G401 (cell line): ENCODE data around the gene CFAP299. TPM values are rescaled to one million over a fixed set of nuclear protein-coding genes. Genes with fewer than 3 reads are reported as not detected.

Source experiments
- DNase-seq: peaks from one replicate; pipeline ENCODE4 v3.0.0-alpha.2; 2015; ENCODE audit warnings: low spot score
- in situ Hi-C: cut with HindIII; loops from 2 replicates; pipeline ENCODE4 v1.10.0; 2016; ENCODE audit warnings: low sequenced_read_pairs, mixed read lengths
- total RNA-seq: library from RNA; depleted of rRNA; stranded (reverse); fragments of >200 nt; shearing (Covaris generic); gene quantifications from 2 replicates; pipeline ENCODE4 v1.2.3, GENCODE V29; 2014

The CFAP299 gene
- total RNA-seq, 1 experiment from 2014 or later: 0.14 TPM

- in situ Hi-C loops: no loop called here
- no peak for DNase-seq
Observed at GRCh38 chr4:80840396-80840795, 504.9 kb downstream of the CFAP299 start.

- DNase-seq: no peak
- in situ Hi-C loops: no loop called here
Observed at GRCh38 chr4:80841587-80842281, 506.2 kb downstream of the CFAP299 start.

- no peak for DNase-seq
- in situ Hi-C loops: no loop called here
Observed at GRCh38 chr4:80846210-80846609, 510.7 kb downstream of the CFAP299 start.

GRCh38 chr4:80852061-80852460, 516.5 kb downstream of the CFAP299 start:
- DNase-seq: no peak
- in situ Hi-C loops: no loop called here

GRCh38 chr4:80873571-80873970, 538.0 kb downstream of the CFAP299 start:
- in situ Hi-C loops: no loop called here
- DNase-seq: no peak

GRCh38 chr4:80874979-80875378, 539.4 kb downstream of the CFAP299 start:
- in situ Hi-C loops: no loop called here
- no peak for DNase-seq

- DNase-seq: no peak
- in situ Hi-C loops: no loop called here
Observed at GRCh38 chr4:80875642-80876041, 540.1 kb downstream of the CFAP299 start.

- in situ Hi-C loops: no loop called here
- no peak for DNase-seq
Observed at GRCh38 chr4:80876810-80877209, 541.3 kb downstream of the CFAP299 start.

- in situ Hi-C loops: no loop called here
- DNase-seq: no peak
Observed at GRCh38 chr4:80878218-80878617, 542.7 kb downstream of the CFAP299 start.

- in situ Hi-C loops: no loop called here
- DNase-seq: no peak
Observed at GRCh38 chr4:80897537-80898303, 562.2 kb downstream of the CFAP299 start.

GRCh38 chr4:80900908-80901307, 565.4 kb downstream of the CFAP299 start:
- in situ Hi-C loops: no loop called here
- no peak for DNase-seq

- no peak for DNase-seq
- in situ Hi-C loops: no loop called here
Observed at GRCh38 chr4:80903020-80903419, 567.5 kb downstream of the CFAP299 start.

- DNase-seq: no peak
- in situ Hi-C loops: no loop called here
Observed at GRCh38 chr4:80909938-80910337, 574.4 kb downstream of the CFAP299 start.

GRCh38 chr4:80911458-80911857, 575.9 kb downstream of the CFAP299 start:
- in situ Hi-C loops: no loop called here
- no peak for DNase-seq

- in situ Hi-C loops: no loop called here
- no peak for DNase-seq
Observed at GRCh38 chr4:80912350-80912749, 576.8 kb downstream of the CFAP299 start.

- in situ Hi-C loops: no loop called here
- no peak for DNase-seq
Observed at GRCh38 chr4:80913381-80913780, 577.9 kb downstream of the CFAP299 start.

- in situ Hi-C loops: no loop called here
- DNase-seq: no peak
Observed at GRCh38 chr4:80916770-80917169, 581.2 kb downstream of the CFAP299 start.

- no peak for DNase-seq
- in situ Hi-C loops: no loop called here
Observed at GRCh38 chr4:80918004-80918403, 582.5 kb downstream of the CFAP299 start.

GRCh38 chr4:80921441-80921840, 585.9 kb downstream of the CFAP299 start:
- no peak for DNase-seq
- in situ Hi-C loops: no loop called here

GRCh38 chr4:80922941-80923340, 587.4 kb downstream of the CFAP299 start:
- in situ Hi-C loops: no loop called here
- DNase-seq: no peak

- in situ Hi-C loops: no loop called here
- no peak for DNase-seq
Observed at GRCh38 chr4:80925293-80925692, 589.8 kb downstream of the CFAP299 start.
